Activated CD8-positive, alpha-beta memory T cell treated with anti-CD3 and anti-CD28 coated beads, Interleukin-2, amount 50 U/mL, for 48 hours (primary cell): Measurements from ENCODE around the gene FBXO41.

ENCODE experiments used
- DNase-seq: peaks from one replicate; pipeline ENCODE4 v3.0.0-alpha.2; 2020

The FBXO41 gene, protein sequence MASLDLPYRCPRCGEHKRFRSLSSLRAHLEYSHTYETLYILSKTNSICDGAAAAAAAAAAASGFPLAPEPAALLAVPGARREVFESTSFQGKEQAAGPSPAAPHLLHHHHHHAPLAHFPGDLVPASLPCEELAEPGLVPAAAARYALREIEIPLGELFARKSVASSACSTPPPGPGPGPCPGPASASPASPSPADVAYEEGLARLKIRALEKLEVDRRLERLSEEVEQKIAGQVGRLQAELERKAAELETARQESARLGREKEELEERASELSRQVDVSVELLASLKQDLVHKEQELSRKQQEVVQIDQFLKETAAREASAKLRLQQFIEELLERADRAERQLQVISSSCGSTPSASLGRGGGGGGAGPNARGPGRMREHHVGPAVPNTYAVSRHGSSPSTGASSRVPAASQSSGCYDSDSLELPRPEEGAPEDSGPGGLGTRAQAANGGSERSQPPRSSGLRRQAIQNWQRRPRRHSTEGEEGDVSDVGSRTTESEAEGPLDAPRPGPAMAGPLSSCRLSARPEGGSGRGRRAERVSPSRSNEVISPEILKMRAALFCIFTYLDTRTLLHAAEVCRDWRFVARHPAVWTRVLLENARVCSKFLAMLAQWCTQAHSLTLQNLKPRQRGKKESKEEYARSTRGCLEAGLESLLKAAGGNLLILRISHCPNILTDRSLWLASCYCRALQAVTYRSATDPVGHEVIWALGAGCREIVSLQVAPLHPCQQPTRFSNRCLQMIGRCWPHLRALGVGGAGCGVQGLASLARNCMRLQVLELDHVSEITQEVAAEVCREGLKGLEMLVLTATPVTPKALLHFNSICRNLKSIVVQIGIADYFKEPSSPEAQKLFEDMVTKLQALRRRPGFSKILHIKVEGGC

DNA sequence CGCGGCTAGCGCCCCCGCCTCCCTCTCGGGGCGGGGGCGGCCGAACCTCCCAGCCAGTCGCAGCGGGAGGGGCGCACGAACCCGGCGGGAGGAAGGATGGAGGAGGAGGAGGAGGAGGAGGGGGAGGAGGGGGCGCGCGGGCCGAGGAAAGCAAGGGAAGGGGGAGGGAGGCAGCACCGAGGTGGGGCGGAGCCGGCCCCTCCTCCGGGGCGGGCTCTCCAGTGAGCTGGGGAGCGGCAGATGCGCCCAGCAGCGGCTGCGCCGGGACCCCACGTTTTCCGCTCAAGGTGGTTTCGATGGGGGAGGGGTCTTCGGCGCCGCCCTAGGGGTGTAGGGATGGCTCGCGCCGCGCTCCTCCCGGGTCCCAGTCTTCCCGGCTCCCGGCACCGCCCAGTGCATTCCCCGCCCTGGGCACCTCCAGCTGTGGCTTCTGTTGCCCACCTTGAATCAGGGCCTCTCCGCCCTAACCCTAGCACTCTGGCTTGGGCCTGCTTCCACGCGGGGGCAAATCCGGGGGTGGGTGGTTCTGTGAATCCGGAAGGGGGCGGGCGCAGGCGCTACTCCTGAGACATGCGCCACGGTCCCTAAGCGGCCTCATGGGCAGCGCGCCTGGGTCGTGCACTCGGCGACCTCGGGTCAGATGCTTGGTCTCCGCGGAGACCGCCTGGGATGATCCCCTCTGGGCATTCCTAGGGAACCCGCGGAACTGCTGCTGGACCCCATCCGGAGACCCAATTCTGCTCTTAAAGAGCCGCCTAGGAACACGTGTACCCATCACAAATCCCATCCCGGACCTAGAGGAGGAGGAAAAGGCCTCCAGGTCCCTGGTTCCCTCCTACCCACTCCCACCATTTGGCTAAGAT is at the start of gene FBXO41:
Gene FBXO41, minus strand, starts transcription at position 183 of the 863 bp plus-strand sequence. CDS start 14,848 bp downstream, outside the sequence.
- DNase-seq, result peak; percentile 87

DNA sequence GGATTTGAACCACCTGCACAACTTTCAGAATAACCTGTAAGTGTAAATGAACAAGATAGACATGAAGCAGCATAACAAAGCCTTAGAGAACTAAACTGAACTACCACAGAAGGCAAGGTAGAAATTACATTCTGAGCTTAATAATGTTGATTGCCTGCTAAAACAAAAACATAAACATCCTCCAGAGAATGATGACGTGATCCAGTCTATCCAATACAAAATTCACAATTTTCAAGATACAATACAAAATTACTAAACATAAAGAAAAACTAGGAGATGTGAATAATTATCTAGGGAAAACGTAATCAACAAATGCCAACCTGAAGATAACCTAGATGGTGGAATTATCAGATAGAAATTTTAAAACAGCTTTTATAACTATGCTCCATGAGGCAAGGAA is 49.8 kb upstream of the FBXO41 start:
- no peak for DNase-seq

DNA sequence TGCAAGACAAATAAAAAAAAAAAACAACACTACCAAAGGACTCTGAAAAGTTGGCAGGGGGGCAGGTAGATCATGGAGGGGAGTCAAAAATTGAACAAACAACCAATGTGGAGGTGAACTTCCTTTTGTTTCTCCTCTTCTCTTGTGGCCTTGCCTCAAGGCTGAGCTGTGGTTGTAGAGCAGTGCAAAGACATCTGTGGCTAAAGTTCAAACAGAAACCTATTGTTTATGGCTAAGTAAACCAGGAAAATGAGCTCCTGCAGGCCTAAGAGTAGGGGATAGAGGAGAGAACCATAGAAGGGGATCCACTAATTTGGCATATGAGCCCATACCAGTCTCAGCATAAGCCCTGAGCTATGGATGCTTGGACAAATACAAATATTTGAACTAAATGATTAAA is 49.3 kb upstream of the FBXO41 start:
- no peak for DNase-seq

DNA sequence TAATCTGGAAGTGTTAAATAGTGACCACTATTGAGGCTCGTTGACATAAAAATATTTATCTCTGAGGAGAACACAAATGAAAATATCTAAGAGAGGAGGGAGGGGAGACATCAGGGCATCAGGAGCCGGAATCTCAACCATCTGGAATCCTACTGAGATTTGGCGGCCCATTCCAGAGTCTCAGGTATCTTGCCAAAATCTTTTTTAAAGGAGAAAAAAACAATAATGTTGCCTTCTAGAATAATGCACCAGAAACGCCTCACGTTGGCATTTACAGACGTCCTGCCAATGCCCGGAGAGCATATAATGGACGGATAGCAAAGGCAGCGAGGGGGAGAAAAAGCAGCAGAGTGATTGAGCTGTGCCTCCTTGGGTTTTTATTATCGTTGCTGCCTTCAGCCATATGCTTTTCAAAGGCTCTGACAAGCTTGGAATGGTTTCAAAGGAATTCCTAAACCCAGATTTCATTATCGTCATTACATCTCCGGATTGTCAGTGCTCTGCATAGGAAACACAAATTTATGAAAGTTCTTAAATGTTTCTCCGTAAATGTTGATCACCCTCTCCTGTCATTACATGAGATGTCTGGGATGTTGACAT is 39.9 kb upstream of the FBXO41 start:
- DNase-seq, result no peak

GRCh38 chr2:73323551-73323950 is 39.3 kb upstream of the FBXO41 start:
- DNase-seq, result no peak

DNA sequence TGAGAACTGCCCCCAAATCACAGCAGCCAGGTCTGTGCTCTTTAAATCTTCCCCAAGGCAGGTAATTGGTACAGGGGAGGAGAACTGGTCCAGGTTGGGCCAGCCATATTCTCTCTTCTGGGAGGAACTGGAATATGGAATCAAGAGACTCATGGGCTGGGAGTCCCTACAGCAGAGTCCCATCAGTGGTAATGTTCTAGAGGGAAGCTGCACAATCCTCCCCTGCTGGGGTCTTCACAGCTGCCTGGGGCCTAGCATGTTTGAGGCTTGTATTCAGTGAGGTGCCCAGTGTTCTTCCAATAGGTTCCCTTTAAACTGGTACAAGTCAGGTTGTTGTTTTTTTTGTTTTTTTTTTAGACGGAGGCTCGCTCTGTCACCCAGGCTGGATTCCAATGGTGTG is 30.2 kb upstream of the FBXO41 start:
- DNase-seq, result no peak

DNA sequence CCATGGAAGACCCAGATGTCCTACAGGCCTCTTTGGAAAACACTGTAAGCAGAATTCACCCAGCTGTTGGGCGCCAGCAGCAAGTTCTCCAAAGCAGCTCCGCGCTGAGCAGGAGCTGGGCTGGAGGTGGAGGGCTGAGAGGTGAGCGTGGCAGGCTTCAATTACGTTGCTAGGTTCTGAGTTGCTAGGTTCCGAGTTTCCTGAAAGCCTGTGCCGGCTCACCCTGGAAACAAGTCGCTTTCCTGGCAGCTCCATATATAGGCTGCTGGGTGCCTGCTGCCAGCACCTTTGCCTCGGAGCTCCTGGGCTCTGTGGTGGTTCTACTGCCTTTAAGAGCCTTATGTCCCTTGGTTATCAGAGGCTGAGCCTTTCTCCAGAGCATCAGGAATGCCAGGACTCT is 23.4 kb upstream of the FBXO41 start:
- peak; percentile 26 for DNase-seq

DNA sequence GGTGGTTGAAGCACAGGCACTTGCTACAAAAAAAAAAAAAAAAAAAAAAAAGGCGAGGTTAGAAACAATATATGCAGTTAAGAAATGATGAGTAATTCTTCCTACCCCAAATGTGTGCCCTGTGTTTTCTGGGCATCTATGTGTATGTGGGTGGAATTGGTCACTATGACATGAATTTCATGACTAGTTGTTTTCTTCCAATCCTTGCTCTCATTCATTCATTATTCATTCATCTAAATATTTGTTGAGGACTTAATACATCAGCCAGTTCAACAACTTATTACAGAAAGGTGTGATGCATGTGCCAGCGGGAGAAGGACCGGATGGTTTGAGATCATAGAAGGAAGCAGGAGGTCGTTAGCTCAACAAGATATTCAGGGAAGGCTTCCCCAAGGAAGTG is 17.4 kb upstream of the FBXO41 start:
- no peak for DNase-seq

DNA sequence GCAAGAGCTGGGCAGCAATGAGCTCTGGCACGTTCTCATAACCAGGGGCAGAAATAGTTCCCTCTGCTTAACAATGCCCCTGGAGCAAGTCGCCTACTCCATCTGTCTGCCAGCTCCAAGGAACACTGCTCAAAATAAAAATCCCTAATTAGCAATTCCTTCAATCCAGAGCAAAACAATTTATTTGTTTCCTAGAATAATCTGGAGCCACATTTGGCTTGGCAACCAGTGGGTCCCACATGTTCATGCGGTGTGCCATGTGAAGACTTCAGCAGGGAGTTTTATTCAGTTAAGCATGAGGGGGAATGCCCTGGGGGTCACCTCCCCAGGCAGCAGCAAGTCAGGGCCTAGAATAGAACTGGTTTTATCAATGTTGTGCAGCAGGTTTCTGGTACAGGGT is 16.6 kb upstream of the FBXO41 start:
- no peak for DNase-seq

DNA sequence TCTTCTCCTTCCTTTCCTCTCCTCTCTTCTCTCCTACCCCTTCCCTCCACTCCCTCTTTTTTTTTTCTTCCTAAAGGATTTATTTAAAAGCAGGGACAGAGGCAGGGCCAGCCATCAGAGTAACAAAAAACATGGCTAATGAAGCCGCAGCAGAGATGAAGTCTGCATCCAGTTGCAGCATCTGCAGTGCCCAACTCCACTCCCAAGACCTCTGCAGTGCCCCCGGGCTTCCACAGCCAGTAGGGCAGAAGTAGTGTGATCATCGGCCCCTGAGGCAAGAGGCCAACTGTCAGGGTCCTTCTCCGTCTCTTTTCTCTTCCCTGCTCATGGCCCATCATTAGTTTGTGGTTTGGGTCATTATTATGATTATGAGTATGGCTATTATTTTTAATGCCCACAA is 13.3 kb upstream of the FBXO41 start:
- DNase-seq, result no peak

- DNase-seq, result no peak
These were observed 12.9 kb upstream of the FBXO41 start for GRCh38 chr2:73297151-73297559.

- peak; percentile 36 for DNase-seq
These were observed 11.6 kb upstream of the FBXO41 start for GRCh38 chr2:73295751-73296400.

GRCh38 chr2:73294239-73294638 is 10.0 kb upstream of the FBXO41 start:
- DNase-seq, result no peak

GRCh38 chr2:73293534-73294171 is 9.4 kb upstream of the FBXO41 start, which contains the start of gene EGR4:
Gene EGR4, minus strand, starts transcription at chr2:73293548. Its CDS starts 231 bp downstream, at chr2:73293317.
- peak; percentile 91 for DNase-seq

GRCh38 chr2:73292906-73293533 is 8.7 kb upstream of the FBXO41 start:
- peak; percentile 63 for DNase-seq

GRCh38 chr2:73292316-73292905 is 8.1 kb upstream of the FBXO41 start:
- no peak for DNase-seq

DNA sequence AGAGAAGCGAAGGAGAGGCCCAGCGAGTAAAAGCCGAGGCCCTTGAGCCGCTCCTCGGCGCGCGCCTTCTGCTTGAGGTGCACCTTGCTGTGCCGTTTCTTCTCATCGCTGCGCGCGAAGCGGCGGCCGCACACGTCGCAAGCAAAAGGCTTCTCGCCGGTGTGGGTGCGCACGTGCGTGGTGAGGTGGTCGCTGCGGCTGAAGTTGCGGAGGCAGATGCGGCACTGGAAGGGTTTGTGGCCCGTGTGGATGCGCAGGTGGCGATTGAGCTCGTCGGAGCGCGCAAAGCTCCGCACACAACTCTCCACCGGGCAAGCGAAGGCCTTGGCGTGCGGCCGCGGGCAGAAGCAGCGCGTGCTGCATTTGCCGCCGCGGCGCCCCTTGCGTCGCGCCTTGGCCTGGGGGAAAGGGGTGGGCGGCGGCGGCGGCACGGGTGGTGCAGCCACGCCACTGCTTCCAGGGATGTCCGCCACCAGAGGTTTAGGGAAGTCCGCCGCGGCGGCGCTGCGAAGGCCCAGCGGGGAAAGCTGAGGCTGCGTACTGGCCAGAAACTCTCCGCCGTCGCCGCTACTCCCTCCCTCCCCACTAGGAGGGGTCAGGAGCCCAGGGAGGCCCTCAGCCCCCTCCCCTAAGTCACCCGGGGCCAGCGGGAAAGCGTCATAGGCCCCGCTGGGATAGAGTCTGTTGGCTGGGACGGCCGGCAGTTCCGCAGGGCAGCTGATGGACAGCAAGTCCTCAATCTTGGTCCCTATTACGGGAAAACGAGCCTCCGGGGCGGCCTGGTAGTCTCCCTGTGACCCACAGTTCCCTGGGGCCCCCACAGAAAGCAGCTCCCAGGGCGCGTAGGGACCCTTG is 7.4 kb upstream of the FBXO41 start:
- no peak for DNase-seq

- DNase-seq, result peak; percentile 83
These were observed 6.8 kb upstream of the FBXO41 start for GRCh38 chr2:73291093-73291460.

DNA sequence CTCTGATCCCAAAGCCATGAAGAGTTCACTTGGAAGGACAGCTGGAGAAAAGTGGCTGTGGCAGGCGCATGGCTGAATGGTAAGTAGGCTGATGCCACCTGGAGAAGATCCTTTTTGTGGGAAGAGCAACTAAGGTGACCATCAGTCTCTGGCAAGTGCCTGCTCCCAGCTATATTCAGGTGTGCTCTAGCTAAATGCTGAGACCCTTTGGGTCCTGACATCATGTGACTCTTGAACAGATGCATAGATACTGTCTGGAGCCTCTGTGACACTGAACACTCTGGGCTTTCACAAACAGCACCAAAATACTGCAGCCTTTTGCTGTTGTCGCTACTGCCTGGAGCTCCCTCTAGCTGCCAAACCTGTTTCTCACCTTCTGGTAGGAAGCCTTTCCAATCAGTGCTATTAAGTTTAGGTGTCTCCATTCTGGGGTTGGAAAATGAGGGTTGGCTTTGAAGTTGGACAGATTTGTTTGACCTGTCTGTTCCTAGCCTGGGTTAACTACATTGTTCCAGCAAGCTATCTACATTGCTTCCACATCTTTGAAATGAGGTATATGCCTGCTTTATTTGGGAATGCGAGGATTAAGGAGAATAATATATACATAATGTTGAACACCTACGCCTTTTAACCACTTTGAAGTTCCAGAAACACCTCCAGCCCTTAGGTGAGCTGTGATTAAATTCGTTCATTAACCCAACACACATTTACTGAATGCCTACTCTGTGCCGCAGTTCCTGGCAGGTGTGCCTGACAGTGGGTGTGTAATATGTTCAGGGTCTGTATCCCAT is 6.0 kb upstream of the FBXO41 start:
- no peak for DNase-seq
